ENCODE data around the gene ANAPC4.

GRCh38 chr4:25370242-25370641, 6.8 kb upstream of the ANAPC4 start:
- TF ChIP-seq POLR2A (IDR thresholded peaks at IDR 0.05): no peak
- no peak for TF ChIP-seq CTCF (IDR thresholded peaks at IDR 0.05)
- no peak for TF ChIP-seq POLR2AphosphoS5 (IDR thresholded peaks at IDR 0.05)

All from upper lobe of left lung (tissue), 4 donors.